Measurements from ENCODE around the gene CCDC110.
A peak's percentile ranks its signal among the peaks of the same experiment; 100 is the strongest.

DNA sequence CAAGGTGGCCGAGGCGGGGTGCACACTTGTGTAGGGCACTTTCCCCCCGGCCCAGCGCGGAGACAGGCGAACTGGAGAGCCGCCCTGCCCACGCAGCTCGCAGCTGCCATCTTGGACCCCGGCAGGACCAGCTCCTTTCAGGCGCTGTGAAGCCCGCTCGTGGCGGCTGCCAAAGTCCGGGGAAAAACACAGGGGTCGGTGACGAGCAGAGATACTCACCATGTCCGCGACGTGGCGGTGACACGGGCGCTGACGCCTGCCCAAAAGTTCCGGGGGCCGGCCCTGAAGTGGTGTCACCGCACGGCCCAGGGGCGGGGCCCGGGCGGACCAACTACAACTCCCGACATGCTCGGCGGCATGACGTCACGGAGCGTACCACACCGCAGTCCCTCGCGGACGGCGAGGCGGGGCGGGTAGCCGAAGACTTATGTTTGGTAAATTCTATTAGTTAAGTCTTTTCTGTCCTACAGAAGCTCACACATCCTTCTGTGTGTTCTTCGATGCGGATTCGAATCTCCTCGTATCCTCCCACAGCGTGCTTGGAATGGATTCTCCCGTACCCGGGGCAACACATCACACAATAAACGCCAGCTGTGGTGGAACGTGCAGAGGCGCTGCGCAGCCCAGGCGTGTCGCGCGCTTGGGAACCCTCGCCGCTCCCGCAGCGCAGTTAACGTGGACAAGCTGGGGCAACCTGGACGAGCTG is 45.7 kb downstream of the CCDC110 start, which contains the start of gene UFSP2:
- peak; percentile 69 for TF ChIP-seq POLR2AphosphoS5 (IDR thresholded peaks at IDR 0.05)
- TF ChIP-seq POLR2A (IDR thresholded peaks at IDR 0.05), result peak; percentile 74 to 76

All from gastroesophageal sphincter (tissue), 2 donors.